Panc1 (cell line): ENCODE measurements around the gene LRRC57. TPM values are rescaled to one million over a fixed set of nuclear protein-coding genes. Genes with fewer than 3 reads are reported as not detected.

Experiments used
- ATAC-seq: fragments of 200-7000 bp; cut with Tn5 transposase; 2 replicates; pipeline ENCODE4 v1.9.1; 2020; ENCODE audit warnings: mild to moderate bottlenecking, moderate library complexity
- BruUV-seq: library from RNA; stranded (reverse); fragments of 400-500 nt; replicated peaks from 2 replicates; lab custom pipeline; 2021; lab: Mats Ljungman, UMichigan
- CTCF ChIA-PET: fragments of 300-600 bp; sonication (Branson Sonifier 250); formaldehyde crosslinking; loops from one replicate; lab custom pipeline; 2022; ENCODE audit warnings: antibody characterized with exemption; lab: Charles Lee
- POLR2A ChIA-PET: fragments of 300-600 bp; sonication (Branson Sonifier 250); formaldehyde crosslinking; loops from one replicate; lab custom pipeline; 2022; ENCODE audit warnings: antibody characterized with exemption; lab: Charles Lee
- DNase-seq: peaks from one replicate; pipeline ENCODE4 v3.0.0-alpha.2; 2010; ENCODE audit warnings: low read depth, low spot score
- H3K27ac ChIP-seq: 2 replicates; pipeline ENCODE4 v1.5.1; 2011; ENCODE audit warnings: mild to moderate bottlenecking, low read length, inconsistent platforms
- H3K27me3 ChIP-seq: fragments of 200-500 bp; sonication (Bioruptor generic); 2 replicates; pipeline ENCODE4 v1.6.0; 2014; ENCODE audit warnings: low read length, inconsistent platforms; ENCODE audit not compliant: control insufficient read depth, insufficient read depth
- H3K36me3 ChIP-seq: fragments of 200-500 bp; sonication (Bioruptor generic); 2 replicates; pipeline ENCODE4 v1.5.1; 2014; ENCODE audit warnings: inconsistent platforms, mild to moderate bottlenecking, low read length, moderate library complexity; ENCODE audit not compliant: control insufficient read depth, insufficient read depth
- H3K4me1 ChIP-seq: 2 replicates; pipeline ENCODE4 v1.5.1; 2011; ENCODE audit warnings: inconsistent platforms, mild to moderate bottlenecking, low read length, moderate library complexity; ENCODE audit not compliant: control insufficient read depth, insufficient read depth
- H3K4me3 ChIP-seq, 2 experiments: 2 replicates each; pipeline ENCODE4 v1.5.1; 2011 to 2012; ENCODE audit warnings: low read depth in 2 of 2, low read length in 2 of 2, mild to moderate bottlenecking in 2 of 2, inconsistent platforms in 1 of 2, moderate library complexity in 1 of 2
- H3K9me3 ChIP-seq: fragments of 200-500 bp; sonication (Bioruptor generic); 2 replicates; pipeline ENCODE4 v1.5.1; 2014; ENCODE audit warnings: low read depth, mild to moderate bottlenecking, inconsistent platforms, low read length, moderate library complexity; ENCODE audit not compliant: control insufficient read depth, insufficient read depth
- POLR2AphosphoS5 ChIP-seq: IDR thresholded peaks from 2 replicates; pipeline ENCODE4 v1.6.1; 2012; ENCODE audit warnings: mild to moderate bottlenecking, low read depth, low read length, moderate library complexity
- SIN3A ChIP-seq: IDR thresholded peaks from 2 replicates; pipeline ENCODE4 v1.6.1; 2012; ENCODE audit warnings: low read depth, mild to moderate bottlenecking, low read length, moderate library complexity, borderline replicate concordance; ENCODE audit not compliant: insufficient read depth
- TCF7L2 ChIP-seq: IDR thresholded peaks from 2 replicates; pipeline ENCODE4 v1.6.1; 2011; ENCODE audit warnings: mild to moderate bottlenecking, low read depth, low read length, inconsistent platforms
- in situ Hi-C: cut with HindIII; loops from 2 replicates; pipeline ENCODE4 v1.10.0; 2016; ENCODE audit warnings: low sequenced_read_pairs, low pct_unique_long_range_greater_than_20kb
- intact Hi-C: fragments of 100-400 bp; cut with micrococcal nuclease; formaldehyde crosslinking; loops from one replicate; pipeline ENCODE4 v1.10.0; 2022; ENCODE audit not compliant: unreplicated experiment
- total RNA-seq: library from RNA; stranded (reverse); gene quantifications from one replicate; pipeline ENCODE4 v1.2.1, GENCODE V29; 2021; ENCODE audit not compliant: unreplicated experiment
- TF ChIP-seq, protein P1 (sequence below): fragments of 450-650 bp; IDR thresholded peaks from 2 replicates; pipeline ENCODE4 v1.5.1; 2017; ENCODE audit warnings: mild to moderate bottlenecking
- TF ChIP-seq, protein P2 (sequence below), 2 experiments: IDR thresholded peaks; 2 replicates each; pipeline ENCODE4 v1.6.1; 2011 to 2012; ENCODE audit warnings: low read depth in 2 of 2, control low read depth in 1 of 2, low read length in 1 of 2, mild to moderate bottlenecking in 1 of 2, moderate library complexity in 1 of 2; ENCODE audit not compliant: insufficient read depth in 1 of 2

LRRC57 gene
- total RNA-seq, 1 experiment from 2014 or later, result 39.2 TPM

DNA sequence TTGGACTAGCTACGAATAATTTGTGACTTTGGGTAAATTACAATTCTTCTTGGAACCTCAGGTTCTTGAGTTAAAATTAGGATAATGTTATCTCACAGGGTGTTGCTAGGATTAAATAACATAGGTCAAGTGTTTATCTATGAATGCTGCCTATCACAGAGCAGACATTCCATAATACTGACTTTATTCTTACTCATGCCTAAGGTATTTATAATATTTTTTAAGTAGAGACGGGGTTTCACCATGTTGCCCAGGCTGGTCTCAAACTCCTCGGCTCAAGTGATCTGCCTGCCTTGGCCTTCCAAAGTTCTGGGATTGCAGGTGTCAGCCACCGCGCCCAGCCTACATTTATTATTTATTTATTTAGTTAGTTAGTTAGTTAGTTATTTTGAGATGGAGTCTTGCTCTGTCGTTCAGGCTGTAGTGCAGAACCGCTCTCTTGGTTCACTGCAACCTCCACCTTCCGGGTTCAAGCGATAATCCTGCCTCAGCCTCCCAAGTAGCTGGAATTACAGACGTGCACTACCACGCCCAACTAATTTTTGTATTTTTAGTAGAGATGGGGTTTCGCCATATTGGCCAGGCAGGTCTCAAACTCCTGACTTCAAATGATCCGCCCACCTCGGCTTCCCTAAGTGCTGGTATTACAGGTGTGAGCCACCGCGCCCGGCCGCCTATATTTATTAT lies 56.9 kb downstream of the LRRC57 start:
- no peak for DNase-seq
- TF ChIP-seq TCF7L2 (no peak), SIN3A (no peak), POLR2AphosphoS5 (no peak)
- TF ChIP-seq, protein P1, sequence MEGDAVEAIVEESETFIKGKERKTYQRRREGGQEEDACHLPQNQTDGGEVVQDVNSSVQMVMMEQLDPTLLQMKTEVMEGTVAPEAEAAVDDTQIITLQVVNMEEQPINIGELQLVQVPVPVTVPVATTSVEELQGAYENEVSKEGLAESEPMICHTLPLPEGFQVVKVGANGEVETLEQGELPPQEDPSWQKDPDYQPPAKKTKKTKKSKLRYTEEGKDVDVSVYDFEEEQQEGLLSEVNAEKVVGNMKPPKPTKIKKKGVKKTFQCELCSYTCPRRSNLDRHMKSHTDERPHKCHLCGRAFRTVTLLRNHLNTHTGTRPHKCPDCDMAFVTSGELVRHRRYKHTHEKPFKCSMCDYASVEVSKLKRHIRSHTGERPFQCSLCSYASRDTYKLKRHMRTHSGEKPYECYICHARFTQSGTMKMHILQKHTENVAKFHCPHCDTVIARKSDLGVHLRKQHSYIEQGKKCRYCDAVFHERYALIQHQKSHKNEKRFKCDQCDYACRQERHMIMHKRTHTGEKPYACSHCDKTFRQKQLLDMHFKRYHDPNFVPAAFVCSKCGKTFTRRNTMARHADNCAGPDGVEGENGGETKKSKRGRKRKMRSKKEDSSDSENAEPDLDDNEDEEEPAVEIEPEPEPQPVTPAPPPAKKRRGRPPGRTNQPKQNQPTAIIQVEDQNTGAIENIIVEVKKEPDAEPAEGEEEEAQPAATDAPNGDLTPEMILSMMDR, result no peak
- TF ChIP-seq, protein P2, sequence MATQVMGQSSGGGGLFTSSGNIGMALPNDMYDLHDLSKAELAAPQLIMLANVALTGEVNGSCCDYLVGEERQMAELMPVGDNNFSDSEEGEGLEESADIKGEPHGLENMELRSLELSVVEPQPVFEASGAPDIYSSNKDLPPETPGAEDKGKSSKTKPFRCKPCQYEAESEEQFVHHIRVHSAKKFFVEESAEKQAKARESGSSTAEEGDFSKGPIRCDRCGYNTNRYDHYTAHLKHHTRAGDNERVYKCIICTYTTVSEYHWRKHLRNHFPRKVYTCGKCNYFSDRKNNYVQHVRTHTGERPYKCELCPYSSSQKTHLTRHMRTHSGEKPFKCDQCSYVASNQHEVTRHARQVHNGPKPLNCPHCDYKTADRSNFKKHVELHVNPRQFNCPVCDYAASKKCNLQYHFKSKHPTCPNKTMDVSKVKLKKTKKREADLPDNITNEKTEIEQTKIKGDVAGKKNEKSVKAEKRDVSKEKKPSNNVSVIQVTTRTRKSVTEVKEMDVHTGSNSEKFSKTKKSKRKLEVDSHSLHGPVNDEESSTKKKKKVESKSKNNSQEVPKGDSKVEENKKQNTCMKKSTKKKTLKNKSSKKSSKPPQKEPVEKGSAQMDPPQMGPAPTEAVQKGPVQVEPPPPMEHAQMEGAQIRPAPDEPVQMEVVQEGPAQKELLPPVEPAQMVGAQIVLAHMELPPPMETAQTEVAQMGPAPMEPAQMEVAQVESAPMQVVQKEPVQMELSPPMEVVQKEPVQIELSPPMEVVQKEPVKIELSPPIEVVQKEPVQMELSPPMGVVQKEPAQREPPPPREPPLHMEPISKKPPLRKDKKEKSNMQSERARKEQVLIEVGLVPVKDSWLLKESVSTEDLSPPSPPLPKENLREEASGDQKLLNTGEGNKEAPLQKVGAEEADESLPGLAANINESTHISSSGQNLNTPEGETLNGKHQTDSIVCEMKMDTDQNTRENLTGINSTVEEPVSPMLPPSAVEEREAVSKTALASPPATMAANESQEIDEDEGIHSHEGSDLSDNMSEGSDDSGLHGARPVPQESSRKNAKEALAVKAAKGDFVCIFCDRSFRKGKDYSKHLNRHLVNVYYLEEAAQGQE (IDR thresholded peaks at IDR 0.05; ENCODE audit: insufficient read depth in 1 of 2, low read depth in 2 of 2, low read length in 1 of 2), result no peak
- no peaks in the 10 kb centered on the region for H3K27me3 ChIP-seq
- no peaks in the 10 kb centered on the region for H3K9me3 ChIP-seq
- peak overlapping the region; percentile 90 to 97 for H3K4me3 ChIP-seq
- peaks cover 2% of the 10 kb centered on the region; the same call in 1 of the 2 replicates for H3K36me3 ChIP-seq
- in situ Hi-C loops (no loop called here), intact Hi-C loops (no loop called here)
- ChIA-PET POLR2A (interaction anchor here (0.6 kb wide), 4 partner anchors 8 to 187 kb away, joined by 3 read pairs; no protein-coding TSS in a partner anchor), CTCF (no interaction called here)
- H3K4me1 ChIP-seq, result peaks cover 17% of the 10 kb centered on the region
- peak overlapping the region; percentile 100 for H3K27ac ChIP-seq
- BruUV-seq, result TSS peak; percentile 91
- ATAC-seq, result no peak

DNA sequence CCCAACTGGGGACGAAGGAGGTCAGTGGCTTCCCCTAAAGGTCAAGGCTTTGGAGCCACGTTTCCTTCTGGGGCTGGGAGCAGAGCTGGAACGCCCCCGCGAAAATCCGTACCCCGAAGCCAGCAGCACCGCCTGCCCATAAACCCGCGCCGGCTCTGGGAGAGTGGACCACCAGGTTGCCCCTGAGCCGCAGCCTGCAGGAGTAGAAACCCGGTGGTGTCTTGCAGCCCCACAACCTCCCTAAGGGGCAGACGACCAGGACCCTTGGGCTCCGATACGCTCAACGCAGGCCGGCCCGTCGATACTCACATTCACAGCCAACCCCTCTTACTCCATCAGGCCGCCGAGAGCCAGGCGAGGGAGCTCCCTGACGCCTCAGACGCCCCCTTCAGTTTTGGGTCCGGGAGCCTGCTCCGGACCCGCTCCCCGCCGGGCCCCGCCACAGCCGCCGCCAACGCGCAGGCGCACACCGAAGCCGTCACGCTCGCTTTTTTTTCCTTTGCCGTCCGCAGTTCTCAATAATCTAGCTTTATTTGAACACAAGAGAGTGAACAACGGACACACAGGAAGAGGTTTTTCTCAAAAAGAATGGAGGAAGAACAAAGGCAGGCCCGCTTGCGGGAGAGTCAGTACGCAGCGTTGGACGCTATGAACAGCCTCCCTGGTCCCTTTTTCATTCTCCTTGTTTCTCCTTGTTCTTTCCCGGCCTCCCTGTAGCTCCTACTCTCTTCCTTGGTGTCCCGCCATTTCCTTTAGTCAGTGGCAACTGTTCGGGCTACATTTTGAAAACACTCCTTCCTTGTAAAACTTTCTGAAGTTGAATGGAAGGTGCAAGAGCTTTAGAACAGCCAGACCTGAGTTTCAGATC lies 57.7 kb downstream of the LRRC57 start, which contains the start of gene ZNF106:
TSS of gene ZNF106 (minus strand) at position 471 of the 868 bp plus-strand sequence. CDS start 18,852 bp downstream, outside the sequence.
- DNase-seq (peak; percentile 73), ATAC-seq (peak; percentile 68)
- Histone ChIP-seq H3K4me3 (peak within 1 kb of the TSS; percentile 90 to 97), H3K4me1 (peaks cover 13% of the 10 kb centered on the region), H3K36me3 (peaks cover 1% of the 10 kb centered on the region; the same call in 1 of the 2 replicates), H3K27me3 (no peaks in the 10 kb centered on the region), H3K9me3 (no peaks in the 10 kb centered on the region), H3K27ac (peak within 1 kb of the TSS; percentile 100)
- BruUV-seq, result no TSS peak
- TF ChIP-seq, protein P2 (IDR thresholded peaks at IDR 0.05; ENCODE audit: insufficient read depth in 1 of 2, low read depth in 2 of 2, low read length in 1 of 2), result no peak
- TF ChIP-seq, protein P1, result no peak
- TF ChIP-seq POLR2AphosphoS5 (peak; percentile 90), SIN3A (peak; percentile 67; the same call in 1 of the 2 replicates), TCF7L2 (peak; percentile 88)
- ChIA-PET CTCF (no interaction called here), POLR2A (interaction anchor here (0.6 kb wide), 4 partner anchors 8 to 186 kb away, joined by 3 read pairs; no protein-coding TSS in a partner anchor)
- intact Hi-C loops, result no loop called here
- in situ Hi-C loops, result no loop called here
